GM18517 (cell line): ENCODE results near the gene AMER1.
"Not testable (repeated sequence)": the region's sequence is repeated elsewhere in the genome, so short reads cannot be mapped to it uniquely, and the experiment has no call there.

Experiments used
- ATAC-seq: cut with Tn5 transposase; IDR thresholded peaks from one replicate; pipeline ENCODE4 v1.9.1; 2021; ENCODE audit warnings: mild to moderate bottlenecking, moderate library complexity; ENCODE audit not compliant: unreplicated experiment

AMER1 gene

DNA sequence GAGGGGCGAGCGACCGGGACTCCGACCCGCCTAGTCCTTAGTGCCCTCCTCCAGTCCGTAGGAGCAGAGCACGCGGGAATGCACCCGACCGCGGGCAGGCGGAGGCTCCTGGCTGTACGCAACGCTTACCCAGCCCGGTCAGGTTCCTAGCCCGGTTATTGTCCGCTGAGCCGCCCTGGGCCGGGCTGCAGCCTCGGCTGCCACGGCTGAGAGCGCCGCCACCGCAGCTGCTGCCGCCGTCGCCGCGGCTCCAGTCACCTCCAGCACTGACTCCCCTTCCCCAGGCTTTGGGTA is at the start of gene AMER1:
TSS of gene AMER1 (minus strand) at position 268 of the 294 bp plus-strand sequence. CDS start 12,422 bp downstream, outside the sequence.
- ATAC-seq: peak; percentile 37

DNA sequence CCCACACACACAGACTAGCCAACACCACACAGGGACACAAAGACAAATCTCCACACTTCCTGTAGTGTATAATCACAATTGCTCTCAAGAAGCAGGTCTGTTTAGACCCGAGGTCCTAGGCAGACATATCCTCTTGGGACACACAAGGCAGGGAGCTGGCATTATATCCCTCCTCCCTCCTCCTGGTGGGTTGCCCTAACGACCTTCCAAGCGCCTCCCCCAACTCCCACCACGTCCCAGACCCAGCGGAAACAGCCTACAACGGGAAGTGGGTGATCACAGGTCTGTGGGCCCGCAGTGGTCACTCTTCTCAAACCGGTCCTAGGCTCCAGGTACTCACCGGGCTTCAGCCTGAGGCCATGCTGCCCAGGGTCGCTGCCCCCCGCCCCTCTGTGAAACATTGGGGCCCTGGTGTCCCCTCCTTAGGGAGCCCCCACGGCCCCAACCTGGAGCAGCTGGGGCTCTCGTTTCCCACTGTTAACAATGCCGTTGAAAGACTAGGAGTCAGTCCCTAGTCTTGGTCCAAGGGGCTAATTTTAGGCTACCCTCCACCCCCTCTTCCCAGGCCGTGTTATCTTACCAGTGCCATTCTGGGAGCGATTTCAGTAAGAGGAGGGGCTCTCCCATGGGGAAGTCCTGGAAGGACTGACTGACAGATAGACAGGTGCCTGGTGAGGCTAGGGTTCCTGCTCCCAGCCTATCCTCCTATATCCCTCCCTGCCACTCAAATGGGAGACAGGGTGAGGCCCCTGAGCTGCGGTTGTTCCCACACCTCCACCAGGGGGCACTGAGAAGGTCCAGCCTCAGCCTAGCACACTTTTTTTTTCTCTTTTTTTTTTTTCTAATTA is 24.8 kb upstream of the AMER1 start, which contains the start of gene ASB12:
TSS of gene ASB12 (minus strand) at position 485 of the 848 bp plus-strand sequence. CDS start 4,957 bp downstream, outside the sequence.
- ATAC-seq: no peak

DNA sequence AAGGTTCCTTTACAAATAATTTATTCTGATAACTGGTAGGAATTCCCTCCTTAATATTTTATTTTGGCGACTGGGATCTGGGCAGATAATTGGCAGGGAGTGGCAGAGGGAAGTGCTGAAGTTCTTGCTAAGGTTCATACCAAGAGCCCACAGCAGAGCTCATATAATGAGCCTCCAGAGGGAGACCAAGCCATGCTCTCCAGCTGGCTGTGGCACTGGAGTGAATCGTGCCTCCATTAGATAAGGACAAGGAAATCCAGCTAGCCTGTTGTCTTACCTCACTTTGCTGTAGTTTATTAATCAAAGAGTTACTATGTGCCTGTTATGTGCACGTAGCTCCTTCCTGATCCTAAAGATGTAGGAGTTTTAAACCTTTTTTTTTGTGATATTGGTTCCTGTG is 23.6 kb upstream of the AMER1 start:
- no peak for ATAC-seq

DNA sequence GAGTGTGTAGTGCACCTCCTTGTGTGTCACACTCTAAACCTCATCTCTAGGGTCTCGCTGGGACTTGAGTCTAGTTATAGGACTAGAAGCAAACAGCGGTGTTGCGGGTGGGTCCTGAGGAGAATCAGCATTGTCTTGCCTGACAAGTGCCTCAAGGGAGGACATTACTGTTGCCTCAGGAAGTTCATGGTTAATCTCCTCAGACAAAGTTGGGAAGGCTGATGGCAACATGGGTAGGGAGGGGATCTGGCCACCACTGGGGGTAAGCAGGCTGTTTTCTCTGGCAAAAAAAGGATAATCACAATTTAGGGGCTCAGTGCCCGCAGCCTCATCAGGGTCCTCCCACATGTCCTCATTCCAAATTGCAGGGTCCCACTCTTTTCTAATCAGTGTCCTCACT is 12.5 kb upstream of the AMER1 start:
- no peak for ATAC-seq

DNA sequence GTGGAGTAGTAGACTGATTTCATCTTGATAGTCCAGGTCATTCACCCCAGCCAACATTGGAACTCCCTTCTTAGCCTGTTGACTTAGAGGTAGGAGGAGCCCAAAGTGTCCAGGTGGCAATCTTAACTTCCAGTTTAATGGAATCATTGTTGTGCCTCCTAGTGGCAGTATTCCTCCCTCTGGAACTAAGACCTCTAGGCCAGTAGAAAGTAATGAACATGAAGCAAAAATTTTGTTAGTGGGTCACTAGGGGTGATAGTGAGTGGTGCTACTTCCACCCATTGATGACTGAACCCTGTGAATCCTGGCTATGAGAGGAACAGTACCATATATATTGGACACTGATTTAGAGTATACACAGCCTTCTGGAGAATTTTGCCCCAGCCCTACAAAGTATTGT is 8.5 kb upstream of the AMER1 start:
- not testable (repeated sequence) for ATAC-seq

DNA sequence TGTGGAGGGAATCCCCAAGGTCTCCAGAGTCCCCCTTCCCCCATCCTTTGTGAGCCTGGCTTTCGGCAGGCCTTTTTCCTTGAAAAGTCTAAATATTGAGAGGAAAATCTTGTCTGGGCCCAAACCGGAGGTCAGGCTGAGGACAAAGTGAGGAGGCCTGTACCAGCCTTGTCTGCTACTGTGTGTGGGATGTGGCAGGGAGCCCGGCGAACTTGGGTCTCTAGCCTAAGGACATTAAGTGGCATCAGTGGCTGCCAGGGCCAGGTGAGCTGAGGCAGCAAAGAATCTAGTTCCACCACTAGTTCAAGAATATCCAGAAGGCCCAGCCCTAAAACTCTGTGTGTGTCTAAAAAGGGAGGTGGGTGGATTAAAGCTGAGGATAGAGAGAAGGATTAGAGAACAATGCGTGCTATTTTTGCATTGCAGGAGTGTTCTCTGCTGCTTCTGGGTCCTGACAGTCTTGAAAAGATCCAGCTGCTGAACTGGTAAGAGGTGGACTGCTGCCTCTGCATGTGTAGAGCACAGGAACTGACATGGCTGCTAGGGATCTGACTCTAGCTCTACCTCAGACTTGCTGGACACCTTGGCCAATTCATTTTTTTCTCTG is 1.2 kb upstream of the AMER1 start:
- no peak for ATAC-seq

DNA sequence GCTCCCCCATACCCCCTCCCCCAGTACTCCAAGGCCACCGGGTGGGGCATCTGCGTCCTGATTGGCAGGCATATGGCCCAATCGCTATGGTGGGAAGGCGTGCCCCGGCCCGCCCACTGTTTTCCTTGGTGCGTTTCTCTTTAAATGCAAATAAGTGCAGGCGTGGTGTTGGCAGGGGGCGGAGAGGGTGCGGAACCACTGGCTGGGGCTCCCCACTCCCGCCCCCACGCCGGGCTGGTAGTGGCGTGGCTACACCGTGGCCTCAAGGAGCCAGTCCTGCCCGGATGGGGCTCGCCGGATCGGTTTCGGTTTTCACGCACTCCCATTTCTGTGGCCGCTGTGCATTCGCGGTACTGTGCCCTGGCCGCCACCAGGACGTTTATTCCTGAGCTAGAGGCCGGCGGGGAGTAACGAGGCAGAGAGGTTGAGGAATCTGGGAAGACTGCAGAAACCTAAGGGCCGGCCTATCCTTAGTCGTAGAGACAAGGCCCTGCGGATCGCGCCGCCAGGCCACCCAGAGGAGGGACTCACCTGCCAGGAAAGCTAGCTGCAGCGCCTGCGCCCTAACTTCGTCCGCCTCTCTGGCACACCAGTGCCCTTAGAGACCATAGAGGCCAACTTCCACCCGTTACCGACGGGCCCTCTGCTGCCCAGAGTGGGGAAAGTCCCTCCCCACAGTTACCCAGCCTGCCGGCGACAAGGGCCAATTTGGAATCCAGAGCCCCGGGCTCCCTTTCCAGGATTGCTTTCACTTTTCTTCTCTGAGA is 410 bp upstream of the AMER1 start:
- peak; percentile 86 for ATAC-seq

DNA sequence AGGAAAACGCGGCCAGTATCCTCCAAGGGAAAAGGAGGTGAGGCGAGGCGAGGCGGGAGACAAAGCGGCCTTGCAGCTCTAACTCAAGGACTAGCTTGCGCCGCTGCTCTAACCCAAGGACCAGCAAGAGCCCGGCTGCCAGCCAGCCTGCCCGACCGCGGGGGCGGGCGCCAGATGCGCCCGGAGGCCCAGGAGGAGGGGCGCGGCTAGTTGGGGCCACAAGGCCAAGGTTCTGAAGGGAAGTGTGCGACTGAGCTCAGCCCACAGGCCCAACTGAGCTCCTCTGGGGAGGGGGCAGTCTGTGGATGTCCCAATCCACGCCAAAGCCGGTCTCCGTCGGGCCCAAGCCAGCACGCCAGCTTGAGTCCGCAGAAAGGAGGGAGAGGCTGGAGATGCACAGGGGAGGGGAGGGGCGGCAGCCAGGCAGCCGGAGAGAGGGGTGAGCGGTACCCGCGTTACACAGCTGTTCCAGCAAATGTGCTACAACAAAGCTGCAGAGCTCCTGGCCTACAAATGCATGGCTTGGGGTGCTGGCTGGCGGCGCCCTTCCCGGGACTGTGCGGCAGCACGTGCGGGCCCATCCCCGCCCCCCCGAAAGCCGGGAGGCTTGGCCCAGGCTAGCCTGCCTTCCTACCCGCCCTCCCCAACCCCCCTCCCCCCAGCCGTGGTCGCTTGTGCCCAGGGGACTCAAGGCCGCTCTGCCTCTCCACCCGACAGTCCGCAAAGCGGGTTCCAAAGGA is 637 bp downstream of the AMER1 start:
- peak; percentile 19 for ATAC-seq

DNA sequence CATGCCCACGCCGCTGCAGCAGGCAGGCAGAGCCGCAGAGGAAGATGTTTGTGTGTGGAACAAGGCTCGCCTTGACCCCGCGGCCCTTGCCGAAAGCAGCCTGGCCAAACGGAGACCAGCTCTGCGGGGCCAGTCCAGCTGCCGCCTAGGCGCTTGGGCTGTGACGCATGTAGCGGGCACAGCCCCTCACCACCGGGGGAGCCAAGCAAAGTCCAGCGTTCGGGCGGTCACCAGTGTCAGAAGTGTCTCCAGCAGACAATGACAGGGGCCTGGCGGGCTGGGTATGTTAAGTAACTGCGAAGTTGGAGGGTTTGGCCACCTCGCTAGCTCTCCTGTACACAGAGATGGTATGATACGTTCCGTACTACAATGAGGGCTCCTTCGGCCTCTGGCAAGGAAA is 1.3 kb downstream of the AMER1 start:
- no peak for ATAC-seq

DNA sequence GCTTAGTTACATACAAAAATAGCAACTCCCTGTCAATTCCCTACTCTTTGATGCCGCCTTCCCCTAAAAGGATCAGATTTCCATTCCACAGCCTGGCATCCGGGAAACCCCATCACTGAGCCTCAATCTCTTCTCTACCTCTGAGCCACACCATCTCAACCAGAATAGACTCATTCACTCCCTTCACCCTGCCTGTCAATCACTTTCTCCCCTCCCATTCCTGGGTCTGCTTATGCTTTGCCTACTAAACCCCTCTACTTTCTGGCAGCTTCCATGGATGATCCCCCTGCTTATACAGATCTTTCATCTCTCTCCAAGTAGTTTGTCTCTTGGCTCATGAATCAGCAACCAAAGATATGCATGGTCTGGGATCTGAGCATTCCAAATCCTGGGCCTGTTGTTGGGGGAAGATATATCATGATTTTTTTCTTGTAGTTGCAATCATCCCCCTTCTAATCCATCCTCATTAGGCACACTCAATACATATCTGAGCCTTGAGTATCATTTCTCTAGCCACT is 2.6 kb downstream of the AMER1 start:
- ATAC-seq: no peak

DNA sequence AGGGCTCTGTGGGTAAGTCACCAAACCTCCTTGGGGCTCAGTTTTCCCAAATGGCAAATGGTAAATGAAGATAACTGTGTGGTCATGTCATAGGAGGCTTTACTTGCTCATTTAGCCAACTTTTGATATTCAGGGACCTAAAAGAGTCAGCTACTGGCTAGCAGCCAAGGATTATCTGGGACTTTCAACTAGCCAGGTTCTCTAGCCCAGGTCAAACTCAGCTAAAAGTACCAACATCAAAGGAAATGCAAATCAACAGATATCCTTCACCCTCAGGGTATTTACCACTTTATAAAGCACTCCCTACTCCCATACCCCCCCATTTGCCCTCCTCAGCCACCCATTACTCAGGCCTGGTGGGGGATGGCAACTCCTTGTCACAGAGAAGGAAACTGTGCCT is 7.5 kb downstream of the AMER1 start:
- ATAC-seq: no peak

DNA sequence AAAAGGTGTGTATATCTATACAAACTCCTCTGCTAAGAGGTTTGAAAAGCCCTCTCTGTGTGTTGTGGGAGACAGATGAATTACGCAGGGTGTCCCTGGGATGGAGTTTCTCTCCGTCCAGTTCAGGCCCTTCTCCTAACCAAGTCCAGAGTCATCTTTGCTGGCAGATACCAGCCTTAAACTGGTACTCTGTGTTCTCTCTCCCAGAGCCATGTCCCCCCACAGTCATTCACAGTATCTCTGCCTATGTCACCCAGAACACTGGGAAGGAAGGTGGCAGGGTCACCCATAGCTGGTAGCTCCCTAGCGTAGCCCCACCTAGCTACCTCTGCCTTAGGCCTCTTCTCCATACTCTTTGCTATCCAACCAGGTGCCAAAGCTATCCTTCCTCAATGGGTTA is 8.9 kb downstream of the AMER1 start:
- ATAC-seq: no peak

DNA sequence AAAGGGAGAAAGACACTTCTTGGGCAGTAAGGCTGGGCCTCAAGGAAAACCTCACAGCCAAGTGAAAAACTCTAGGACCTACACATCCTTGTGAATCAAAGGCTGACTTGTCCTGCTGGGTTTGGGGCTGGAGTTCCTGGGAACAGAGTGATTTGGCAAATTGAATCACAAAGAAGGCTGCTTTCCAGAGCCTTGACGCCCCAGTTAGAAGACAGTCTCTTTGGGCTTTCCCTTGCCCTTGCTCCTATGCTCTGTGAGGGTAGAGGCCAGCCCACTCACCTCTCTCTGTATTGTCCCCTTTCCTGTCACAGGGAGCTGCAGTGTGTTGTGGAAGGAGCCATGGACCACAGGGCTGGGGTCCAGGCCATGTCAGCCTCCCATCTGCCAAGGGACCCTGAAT is 9.6 kb downstream of the AMER1 start:
- no peak for ATAC-seq

DNA sequence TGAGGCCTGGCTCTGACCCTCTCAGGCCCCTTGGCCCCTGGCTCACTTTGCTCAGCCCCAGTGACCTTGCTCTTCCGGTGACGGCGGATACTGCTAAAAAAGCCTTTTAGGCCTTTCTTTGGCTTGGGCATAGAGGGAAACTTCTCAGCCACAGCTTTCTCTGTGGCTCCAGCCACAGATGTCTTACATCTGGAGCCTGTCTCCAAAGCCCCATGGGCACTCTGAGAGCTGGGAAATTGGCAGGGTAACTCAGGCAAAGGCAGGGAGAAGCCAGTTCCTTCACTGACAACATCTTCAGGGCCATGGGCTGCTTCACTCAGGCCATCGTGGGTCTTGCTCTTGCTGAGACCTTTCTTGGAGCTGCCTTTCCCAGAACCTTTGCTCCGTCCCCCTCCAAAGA is 12.8 kb downstream of the AMER1 start:
- ATAC-seq: no peak

DNA sequence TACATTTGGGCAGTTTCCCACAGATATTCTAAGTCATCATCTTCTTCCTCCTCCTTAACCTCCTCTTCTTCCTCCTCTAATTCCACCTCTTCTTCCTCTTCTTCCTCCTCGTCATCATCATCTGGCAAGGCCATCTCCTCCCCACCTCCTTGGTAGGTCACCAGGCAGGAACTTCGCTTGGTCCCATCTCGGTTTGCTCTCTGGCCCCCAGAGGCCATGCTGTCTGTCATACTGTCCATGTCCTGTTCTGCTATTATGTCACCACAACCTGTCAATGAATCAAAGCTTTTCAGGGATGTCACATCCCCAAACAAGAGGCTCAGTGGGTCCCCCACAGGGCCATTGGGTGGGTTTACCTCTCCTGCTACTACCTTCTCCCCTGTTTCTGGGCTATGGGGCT is 13.5 kb downstream of the AMER1 start:
- no peak for ATAC-seq

DNA sequence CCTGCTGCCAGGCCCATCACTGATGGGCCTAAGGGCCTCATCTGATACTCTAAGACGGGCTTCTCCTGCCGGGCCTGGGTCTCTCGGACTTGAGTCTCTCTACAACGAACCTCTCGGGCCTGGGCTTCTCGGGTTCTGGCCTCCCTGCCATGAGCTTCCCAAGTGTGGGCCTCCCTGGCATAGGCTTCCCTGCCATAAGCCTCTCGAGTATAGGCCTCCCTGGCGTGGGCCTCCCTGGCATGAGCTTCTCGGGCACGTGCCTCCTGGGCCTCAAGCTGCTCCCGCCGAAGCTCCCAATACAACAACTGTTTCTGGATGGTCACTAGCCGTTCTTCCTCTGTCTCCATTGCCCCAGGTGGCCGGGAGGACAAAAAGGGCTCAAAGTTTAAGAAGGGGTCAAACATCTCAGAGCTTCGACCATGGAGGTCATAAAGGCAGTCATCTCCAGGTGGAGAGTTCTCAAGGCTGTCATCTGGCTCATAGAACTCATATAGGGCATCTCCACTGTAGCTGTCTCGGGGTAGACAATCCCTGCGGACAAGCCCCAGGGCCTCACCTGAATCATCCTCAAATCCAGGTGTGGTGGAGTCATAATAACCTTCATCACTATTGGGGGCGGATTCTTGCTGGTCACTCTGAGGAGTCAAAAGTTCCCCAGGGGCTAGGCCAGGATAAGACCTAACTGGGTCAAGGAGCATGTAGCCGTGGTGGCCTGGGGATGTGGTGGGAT is 14.1 kb downstream of the AMER1 start:
- no peak for ATAC-seq

DNA sequence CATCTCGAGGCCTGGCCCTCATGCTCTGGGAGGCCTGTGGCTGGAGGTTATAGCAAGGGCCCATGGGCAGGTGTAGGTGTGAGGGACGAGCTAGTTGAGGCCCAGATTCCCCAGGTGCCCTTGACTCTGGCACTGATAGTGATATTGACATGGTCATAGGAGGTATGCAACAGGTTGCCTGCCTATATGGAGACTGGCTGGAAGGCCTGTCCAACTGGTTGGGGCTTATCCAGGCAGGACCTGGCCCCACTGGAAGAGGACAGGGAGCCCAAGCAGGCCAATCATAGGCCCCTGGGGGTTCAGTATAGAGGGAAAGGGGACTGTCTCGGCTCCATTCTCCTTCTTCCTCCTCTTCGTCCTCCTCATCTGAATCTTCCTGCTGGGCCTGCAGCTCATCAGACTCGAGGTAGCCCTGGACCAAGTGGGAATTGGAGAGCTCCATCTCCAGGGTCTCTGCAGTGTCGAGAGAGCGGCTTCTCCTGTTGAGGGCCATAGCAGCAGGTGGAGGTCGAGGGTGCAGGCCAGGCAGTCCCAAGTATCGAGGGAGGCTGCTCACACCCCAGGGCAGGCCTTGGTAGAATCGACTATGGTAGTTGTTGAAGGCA is 15.3 kb downstream of the AMER1 start:
- ATAC-seq: no peak

DNA sequence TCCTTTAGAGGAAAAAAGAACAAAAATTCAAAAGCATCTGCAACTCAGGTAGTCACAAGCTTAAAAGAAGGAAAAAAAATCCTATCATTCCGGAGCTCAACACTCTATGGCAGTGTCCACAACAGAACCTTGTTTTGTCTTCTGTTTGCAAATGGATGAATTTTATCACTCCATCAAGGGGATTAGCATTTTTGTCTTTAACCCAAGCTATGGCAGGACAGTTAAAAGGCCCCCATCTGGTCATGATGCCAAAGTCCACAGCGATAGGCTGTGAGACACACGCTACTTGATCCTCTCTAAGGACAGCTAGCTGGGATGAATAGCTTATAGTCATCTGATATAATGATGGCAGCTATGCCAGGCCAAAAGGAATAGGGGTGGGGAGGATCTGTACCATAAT is 16.6 kb downstream of the AMER1 start:
- no peak for ATAC-seq

DNA sequence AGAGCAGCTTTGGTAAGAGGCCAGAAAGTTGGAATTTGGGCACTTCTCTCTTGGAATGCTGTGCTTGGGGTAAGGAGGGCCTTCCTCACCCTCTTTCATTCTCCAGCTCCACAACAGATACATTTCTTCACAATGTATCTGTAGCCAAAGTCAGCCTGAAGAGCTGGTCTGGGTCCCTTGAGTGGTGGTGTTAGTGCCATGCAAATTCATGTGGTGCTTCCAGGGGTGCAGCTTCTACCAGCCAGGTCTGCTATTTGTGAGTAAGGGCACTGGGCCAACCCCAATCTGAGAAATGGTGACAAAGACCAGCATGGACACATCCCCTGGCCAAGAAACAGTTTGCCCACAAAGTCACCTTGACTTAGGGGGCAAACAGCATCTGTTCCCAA is 17.8 kb downstream of the AMER1 start:
- no peak for ATAC-seq
